ENCODE measurements around the gene STXBP2.

GRCh38 chr19:7596211-7596937, 40.5 kb upstream of the STXBP2 start:
- no peak for TF ChIP-seq CTCF (IDR thresholded peaks at IDR 0.05)
- TF ChIP-seq EP300 (IDR thresholded peaks at IDR 0.05) = no peak
- no peak for TF ChIP-seq POLR2AphosphoS5 (IDR thresholded peaks at IDR 0.05)
- no peak for TF ChIP-seq POLR2A (IDR thresholded peaks at IDR 0.05)

All from upper lobe of left lung (tissue), 4 donors.